ENCODE data around the gene IFNL1. TPM values are rescaled to one million over a fixed set of nuclear protein-coding genes. Genes with fewer than 3 reads are reported as not detected.
"Not testable (repeated sequence)": the region's sequence is repeated elsewhere in the genome, so short reads cannot be mapped to it uniquely, and the experiment has no call there.

IFNL1 gene
- total and polyA plus RNA-seq, 9 donors = not detected

DNA sequence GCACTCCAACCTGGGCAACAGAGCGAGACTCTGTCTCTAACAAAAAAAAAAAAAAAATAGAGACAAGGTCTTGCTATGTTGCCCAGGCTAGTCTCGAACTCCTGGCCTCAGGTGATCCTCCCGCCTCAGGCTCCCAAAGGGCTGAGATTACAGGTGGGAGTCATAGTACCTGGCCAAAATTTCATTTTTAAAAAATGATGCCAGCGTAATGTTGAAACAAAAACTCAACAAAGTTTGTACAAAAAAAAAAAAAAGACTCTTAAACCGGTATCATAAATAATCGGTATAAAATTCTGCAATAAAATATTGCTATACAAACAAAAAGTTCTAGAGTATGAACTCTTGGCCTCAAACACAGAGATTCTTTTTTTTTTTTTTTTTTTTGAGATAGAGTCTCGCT lies 36.1 kb downstream of the IFNL1 start:
- DNase-seq = no peak

DNA sequence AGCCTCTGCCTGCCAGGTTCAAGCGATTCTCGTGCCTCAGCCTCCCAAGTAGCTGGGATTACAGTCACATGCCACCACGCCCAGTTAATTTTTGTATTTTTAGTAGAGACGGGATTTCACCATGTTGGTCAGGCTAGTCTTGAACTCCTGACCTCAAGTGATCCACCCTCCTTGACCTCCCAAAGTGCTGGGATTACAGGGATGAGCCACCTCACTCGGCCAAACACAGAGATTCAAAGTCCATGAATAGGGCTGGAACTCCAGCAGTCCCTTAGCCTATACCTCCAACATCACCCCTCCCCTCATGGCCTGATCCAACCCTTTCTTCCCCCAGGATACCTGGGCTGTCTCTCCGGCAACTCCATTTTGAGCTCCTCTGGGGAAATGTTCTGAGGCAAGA lies 36.5 kb downstream of the IFNL1 start:
- H3K36me3 ChIP-seq; H3K9me3 ChIP-seq; H3K4me1 ChIP-seq (ENCODE audit: insufficient read depth); DNase-seq; H3K27ac ChIP-seq; H3K27me3 ChIP-seq; H3K4me3 ChIP-seq; intact Hi-C loops (cut with DNase I): not testable (repeated sequence)
- WGBS, 3 donors = 71 to 74% (median 71%) methylated on average over 6 of the region's 6 CpGs

More for the DNA sequence above, 36.1 kb downstream of the IFNL1 start:
- Histone ChIP-seq H3K36me3 (no peaks in the 10 kb centered on the region), H3K27ac (no peak overlapping the region), H3K4me3 (no peak overlapping the region), H3K27me3 (no peaks in the 10 kb centered on the region), H3K9me3 (no peaks in the 10 kb centered on the region), H3K4me1 (ENCODE audit: insufficient read depth) (no peaks in the 10 kb centered on the region)
- TF ChIP-seq, protein P1, sequence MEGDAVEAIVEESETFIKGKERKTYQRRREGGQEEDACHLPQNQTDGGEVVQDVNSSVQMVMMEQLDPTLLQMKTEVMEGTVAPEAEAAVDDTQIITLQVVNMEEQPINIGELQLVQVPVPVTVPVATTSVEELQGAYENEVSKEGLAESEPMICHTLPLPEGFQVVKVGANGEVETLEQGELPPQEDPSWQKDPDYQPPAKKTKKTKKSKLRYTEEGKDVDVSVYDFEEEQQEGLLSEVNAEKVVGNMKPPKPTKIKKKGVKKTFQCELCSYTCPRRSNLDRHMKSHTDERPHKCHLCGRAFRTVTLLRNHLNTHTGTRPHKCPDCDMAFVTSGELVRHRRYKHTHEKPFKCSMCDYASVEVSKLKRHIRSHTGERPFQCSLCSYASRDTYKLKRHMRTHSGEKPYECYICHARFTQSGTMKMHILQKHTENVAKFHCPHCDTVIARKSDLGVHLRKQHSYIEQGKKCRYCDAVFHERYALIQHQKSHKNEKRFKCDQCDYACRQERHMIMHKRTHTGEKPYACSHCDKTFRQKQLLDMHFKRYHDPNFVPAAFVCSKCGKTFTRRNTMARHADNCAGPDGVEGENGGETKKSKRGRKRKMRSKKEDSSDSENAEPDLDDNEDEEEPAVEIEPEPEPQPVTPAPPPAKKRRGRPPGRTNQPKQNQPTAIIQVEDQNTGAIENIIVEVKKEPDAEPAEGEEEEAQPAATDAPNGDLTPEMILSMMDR (IDR thresholded peaks at IDR 0.05) = no peak
- no peak for TF ChIP-seq EP300 (IDR thresholded peaks at IDR 0.05)
- no peak for TF ChIP-seq POLR2A (IDR thresholded peaks at IDR 0.05)
- intact Hi-C loops (cut with DNase I) = no loop called here
- WGBS, 3 donors = 80 to 86% (median 82%) methylated on average over 7 of the region's 7 CpGs

DNA sequence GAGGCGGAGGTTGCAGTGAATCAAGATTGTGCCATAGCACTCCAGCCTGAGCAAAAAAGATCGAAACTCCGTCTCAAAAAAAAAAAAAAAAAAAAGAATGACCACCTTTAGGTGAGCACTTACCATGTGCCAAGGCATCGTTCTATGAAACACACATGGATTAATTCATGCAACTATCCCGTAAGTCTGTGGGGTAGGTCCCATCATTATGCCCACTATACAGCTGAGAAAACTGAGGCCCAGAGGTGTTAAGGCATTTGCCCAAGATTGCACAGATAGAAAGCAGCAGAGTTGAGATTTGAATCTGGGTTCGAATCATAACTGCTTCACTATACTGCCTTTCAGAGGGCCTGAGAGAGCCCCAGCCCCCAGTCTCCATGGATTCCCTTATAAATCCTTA lies 37.3 kb downstream of the IFNL1 start:
- no peak overlapping the region for H3K4me3 ChIP-seq
- no peaks in the 10 kb centered on the region for H3K9me3 ChIP-seq
- intact Hi-C loops (cut with DNase I) = no loop called here
- H3K36me3 ChIP-seq = no peaks in the 10 kb centered on the region
- H3K27me3 ChIP-seq = no peaks in the 10 kb centered on the region
- no peak for DNase-seq
- H3K27ac ChIP-seq = no peak overlapping the region
- no peaks in the 10 kb centered on the region for H3K4me1 ChIP-seq (ENCODE audit: insufficient read depth)
- no peak for TF ChIP-seq EP300 (IDR thresholded peaks at IDR 0.05)
- no peak for TF ChIP-seq POLR2A (IDR thresholded peaks at IDR 0.05)
- TF ChIP-seq, protein P1 (IDR thresholded peaks at IDR 0.05) = no peak
- 86 to 95% (median 87%) methylated on average over 6 of the region's 6 CpGs for WGBS, 3 donors

DNA sequence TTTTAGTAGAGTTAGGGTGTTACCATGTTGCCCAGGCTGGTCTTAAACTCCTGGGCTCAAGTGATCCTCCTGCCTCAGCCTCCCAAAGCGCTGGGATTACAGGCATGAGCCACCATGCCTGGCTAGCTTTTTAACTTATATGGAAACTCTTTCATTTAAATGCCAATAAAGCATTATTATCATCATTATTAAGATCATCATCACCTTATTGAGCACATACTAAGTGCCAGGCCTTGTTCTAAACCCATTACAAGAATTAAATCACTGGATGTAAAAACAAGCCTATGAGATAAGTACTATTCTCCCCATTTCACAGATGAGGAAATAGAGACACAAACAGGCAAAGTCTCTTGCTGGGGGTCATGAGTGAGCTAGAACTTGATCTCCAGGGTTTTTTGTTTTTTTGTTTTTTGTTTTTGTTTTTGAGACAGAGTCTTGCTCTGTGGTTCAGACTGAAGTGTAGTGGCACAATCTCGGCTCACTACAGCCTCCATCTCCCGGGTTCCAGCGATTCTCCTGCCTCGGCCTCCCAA lies 38.3 kb downstream of the IFNL1 start:
- Histone ChIP-seq H3K27me3 (no peaks in the 10 kb centered on the region), H3K36me3 (no peaks in the 10 kb centered on the region), H3K9me3 (no peaks in the 10 kb centered on the region), H3K27ac (no peak overlapping the region), H3K4me1 (ENCODE audit: insufficient read depth) (no peaks in the 10 kb centered on the region), H3K4me3 (no peak overlapping the region)
- no peak for TF ChIP-seq EP300 (IDR thresholded peaks at IDR 0.05)
- no peak for DNase-seq
- intact Hi-C loops (cut with DNase I) = no loop called here
- 89 to 94% (median 92%) methylated on average over 5 of the region's 5 CpGs for WGBS, 3 donors

DNA sequence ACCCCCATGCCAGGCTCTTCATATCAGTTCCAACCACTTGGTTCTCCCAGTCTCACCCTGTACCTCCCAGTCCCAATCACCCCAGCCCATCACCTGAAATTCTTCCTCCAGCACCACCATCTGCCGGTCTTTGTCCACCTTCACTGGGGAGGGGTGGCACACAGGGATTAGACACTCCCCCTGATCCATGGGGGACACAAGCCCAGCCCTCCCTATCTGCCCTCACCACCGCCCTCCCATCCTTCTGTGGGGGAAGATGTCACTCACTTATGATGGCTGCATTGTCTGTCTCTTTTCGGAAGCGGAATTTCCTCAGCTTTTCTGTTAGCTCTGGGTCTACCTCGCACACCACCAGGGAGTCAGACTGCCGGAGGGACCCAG lies 39.0 kb downstream of the IFNL1 start:
- Histone ChIP-seq H3K36me3 (no peaks in the 10 kb centered on the region), H3K27ac (no peak overlapping the region), H3K4me3 (peak overlapping the region; percentile 24), H3K4me1 (ENCODE audit: insufficient read depth) (no peaks in the 10 kb centered on the region), H3K9me3 (no peaks in the 10 kb centered on the region), H3K27me3 (no peaks in the 10 kb centered on the region)
- intact Hi-C loops (cut with DNase I) = no loop called here
- no peak for DNase-seq
- TF ChIP-seq POLR2A (IDR thresholded peaks at IDR 0.05) = no peak
- no peak for TF ChIP-seq EP300 (IDR thresholded peaks at IDR 0.05)
- TF ChIP-seq, protein P1 (IDR thresholded peaks at IDR 0.05) = no peak
- WGBS, 3 donors = 60 to 63% (median 61%) methylated on average over 6 of the region's 6 CpGs

Measured in ovary (tissue), 9 donors.